GM18517 (cell line): ENCODE results near the gene C1orf116.

ENCODE experiments used
- ATAC-seq: cut with Tn5 transposase; IDR thresholded peaks from one replicate; pipeline ENCODE4 v1.9.1; 2021; ENCODE audit warnings: mild to moderate bottlenecking, moderate library complexity; ENCODE audit not compliant: unreplicated experiment

The C1orf116 gene

DNA sequence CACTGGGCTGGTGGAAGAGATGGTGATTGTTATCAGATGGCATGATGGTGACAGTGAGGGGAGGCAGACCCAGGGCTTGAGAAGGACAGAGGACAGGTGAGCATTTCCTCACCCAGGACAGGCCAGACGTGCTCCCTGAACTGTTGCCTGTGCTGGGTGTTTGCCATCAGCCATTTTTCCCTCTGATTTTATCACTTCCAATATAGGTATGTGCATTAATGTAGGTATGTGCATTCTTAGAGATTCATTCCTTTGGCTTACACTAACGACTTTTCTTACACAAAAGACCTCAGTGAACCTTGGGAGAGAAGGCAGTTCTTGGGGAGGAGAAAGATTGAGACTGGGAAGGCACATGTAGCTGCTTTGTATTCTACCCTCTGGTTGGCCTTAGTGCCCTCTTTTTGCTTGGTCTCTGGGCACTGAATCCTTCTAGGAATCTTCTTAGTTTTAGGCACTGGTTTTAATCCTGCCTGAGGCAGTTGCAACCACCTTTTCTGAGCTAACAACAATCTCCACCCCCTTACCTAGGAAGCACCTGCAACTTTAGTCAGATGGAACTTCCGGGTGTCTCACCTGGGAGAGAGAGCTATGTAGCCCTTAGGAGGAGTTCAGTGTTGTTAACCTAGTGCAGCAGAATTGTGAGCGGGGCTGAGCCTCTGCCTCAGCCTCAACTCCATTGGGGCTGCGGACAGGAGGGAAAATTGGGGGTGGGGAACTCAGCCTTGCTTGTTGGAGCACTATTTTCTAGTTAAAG is 30.9 kb downstream of the C1orf116 start:
- no peak for ATAC-seq

DNA sequence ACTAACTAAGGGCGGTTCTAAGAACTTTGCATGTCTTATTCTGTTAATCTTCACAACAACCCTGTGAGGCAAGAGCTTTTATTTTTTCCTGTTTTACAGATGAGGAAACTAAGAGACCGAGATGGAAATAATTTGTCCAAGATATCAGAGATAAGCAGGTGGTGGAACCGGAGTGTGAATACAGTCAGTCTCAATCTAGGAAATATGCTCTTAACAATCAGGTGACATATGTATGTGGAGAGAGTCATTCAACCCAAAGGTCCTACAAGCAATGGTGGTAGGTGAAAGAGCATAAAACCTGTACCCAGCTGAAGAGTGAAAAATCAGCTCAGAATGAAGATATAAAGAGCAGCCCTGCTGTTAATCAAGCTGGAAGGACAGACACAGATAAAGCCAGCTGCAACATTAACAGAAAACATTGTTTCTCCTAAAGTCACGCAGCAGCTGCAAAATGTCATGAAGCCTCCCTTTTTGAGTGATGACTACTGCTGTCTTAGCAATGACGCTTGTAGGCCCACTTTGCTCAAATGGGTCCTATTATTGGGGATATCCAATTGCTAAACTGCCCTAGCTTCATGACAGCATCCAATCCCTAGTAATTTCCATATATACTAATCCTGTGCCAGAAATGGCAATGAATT is 31.8 kb downstream of the C1orf116 start:
- no peak for ATAC-seq

DNA sequence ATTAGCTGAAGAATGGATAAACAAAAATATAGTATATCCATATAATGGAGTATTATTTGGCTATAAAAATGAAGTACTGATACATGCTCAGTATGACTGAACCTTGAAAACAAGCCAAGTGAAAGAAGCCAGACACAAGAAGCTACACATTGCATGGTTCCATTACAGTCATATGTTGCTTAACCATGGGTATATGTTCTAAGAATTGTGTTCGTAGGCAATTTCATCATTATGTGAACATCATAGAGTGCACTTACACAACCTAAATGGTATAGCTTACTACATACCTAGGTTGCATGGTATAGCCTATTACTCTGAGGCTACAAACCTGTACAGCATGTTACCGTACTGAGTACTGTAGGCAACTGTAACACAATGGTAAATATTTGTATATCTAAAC is 33.7 kb downstream of the C1orf116 start:
- ATAC-seq, result no peak

DNA sequence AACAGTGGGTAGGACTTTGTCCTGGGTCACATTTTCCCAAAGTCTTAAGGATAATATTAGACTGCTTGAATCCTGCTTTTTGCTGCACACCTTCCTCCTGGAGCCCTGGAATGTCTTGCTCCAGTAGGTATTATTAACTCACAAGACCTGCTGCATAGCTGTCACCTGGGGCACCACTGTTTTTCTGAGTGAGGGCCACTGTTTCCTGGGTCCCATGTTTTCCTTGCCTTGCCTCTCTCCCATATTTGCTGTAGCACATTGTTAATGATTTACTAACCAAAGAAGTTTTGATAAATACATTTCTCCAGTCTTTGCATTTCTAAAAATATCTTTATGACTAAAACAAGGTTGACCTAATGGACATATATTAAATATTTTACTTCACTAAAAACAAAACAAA is 39.8 kb downstream of the C1orf116 start:
- ATAC-seq, result no peak

DNA sequence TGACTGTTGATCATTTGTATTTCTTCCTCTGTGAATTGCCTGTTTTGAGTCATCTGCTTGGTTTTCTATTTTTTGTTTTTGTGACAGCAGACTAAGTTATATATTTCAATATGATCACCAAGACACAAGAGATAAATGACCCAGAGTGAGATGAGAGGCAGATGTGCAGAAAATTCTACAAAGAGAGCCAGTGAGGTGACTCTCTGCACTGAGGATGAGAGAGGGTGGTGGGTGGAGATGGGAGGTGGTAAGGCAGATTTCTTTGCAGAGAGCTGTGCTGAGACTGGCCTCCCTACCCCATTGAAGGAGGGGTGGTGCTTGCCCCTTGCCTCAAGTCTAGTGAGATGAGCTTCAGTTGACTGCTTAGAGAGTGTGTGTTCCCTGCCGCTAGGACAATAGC is 44.7 kb downstream of the C1orf116 start:
- ATAC-seq, result no peak

DNA sequence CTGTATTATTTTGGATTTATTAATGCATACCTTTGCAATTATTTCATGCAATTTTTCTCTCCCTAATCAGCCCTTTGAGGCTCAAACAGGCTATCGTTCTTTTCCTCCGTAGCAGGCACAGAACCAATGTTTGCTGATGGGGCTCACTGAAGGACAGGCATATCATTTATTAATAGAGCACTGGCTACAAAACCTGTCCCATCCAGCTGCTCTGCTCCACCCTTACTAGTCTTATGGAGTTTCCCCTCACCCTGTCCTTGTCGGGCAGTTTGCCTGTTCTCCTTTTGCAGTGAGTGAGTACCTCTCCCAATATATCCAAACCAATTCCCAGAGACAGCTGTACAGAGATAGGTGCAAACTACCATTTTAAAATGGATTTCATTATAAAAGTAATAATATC is 45.7 kb downstream of the C1orf116 start:
- ATAC-seq, result no peak

DNA sequence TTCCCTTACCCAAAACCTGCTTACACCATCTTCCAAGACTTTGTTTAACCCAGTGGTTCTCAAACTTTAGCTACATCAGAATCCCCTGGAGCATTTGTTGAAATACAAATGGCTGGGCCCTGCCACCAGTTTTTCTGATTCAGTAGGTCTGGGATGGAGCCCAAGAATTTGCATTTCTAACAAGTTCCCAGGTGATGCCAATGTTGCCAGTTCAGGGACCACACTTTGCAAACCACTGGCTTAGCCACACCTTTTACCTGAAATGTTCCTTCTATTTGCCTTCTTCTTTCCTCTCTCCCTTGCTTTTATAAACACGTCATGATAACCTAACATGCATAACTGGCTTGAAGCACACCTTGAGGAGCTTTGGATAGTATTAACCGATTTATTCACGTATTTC is 46.2 kb downstream of the C1orf116 start:
- no peak for ATAC-seq

DNA sequence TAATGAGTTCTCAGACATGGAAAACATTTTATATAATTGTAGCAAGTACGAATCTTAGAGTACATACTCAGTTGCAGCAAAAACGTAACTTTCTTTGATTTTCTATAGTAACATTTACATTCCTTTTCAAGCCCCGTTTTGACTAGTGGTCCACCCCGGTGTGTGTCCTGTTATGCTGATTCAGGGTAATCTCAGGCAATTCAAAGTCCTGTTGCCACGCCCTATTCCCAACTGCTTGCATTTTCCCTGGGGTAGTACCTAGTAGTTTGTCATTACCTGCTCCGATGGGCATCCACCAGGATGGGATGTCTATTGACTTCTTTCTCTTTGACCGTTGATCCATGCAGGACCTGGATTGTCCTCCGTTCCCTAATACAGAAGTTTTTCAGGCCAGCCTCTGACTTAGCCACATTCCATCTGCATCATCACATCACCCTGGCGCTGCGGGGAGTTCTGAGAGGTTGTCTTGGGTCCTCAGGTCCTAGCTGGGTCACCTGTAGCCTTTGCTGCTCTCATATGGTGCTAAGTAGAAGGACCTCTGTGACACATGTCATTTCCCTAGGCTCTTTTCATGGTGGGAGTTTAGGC is 47.3 kb downstream of the C1orf116 start:
- no peak for ATAC-seq

DNA sequence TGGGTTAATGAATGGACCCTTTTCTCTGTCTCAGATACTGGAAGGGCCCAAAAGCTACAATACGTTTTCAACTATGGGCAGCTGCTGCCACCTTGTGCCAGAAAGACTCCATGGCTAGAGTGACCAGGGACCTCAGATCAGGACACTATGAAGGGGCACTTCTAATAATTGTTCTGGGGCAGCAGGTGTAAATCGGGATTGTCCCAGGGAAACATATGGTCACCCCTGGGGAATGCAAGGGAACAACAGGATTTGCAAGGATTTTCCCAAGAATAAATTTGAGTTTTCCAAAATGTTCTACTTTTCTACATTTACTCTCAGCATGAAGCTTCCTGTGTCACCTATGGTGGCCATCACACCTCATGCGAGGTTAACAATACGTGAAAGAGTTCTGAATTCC is 50.3 kb downstream of the C1orf116 start:
- no peak for ATAC-seq

DNA sequence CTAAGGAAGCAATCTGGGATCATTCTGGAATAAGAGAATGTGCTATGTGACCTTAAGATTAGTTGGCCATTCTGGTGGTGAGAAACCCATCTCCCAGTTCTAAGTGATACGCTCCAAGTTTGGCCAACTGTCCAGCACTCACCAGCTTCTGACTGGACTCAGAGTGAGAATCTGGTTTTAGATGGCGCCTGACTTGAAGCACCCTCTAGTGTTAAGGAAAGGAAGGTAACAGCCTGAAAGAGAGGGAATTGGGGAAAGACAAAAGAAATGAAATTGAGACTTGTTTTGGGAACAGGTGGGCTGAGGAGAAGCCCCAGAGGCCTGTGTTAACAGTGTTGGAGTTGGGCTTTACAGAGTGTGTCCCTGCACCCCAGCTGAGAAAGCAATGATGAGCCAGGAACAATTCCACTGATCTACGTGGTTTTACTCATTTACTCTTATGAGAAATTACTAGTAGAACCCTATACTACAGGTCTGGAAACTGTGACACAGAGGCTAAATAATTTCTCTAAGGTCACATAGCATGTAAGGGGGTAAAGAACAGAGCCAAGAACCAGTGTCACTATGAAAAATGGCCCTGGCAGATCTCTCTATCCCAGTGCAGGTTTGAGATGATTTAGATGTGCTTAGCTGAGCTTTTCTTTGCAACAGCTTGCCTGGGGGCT is 53.0 kb downstream of the C1orf116 start:
- no peak for ATAC-seq

DNA sequence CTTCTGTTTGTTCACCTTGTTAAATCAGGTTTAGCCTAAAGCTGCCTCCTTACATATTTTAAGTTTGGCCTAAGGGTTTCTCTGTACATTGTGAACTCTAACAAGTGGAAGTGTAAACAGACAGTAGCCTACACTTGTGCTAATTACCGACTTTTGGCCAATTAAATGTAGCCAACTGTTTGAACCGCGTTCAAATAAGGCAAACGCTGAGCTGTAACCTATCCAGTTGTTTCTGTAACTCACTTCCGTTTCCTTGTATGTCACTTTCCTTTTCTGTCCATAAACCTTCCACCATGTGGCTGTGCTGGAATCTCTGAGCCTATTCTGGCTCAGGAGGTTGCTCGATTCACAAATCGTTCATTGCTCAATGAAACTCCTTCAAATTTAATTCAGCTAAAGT is 54.3 kb downstream of the C1orf116 start:
- no peak for ATAC-seq

DNA sequence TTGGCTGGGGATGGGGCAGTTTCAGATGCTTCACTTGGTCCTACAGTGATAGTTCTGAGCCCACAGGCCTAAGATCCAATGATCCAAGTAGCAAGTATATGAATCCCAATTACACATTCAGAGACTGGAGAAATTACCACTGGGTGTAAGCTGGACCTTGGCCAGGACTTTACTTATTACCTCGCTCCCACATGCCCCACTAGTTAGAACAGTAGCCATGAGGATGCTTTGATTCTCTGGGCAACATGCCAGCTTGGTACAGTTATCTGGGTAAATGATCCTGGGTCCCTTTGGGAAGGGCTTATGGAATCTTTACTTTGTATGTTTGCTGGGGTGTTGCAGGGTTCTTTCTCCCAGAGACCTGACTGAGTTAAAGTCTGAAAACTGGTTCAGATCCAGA is 57.2 kb downstream of the C1orf116 start:
- ATAC-seq, result no peak

DNA sequence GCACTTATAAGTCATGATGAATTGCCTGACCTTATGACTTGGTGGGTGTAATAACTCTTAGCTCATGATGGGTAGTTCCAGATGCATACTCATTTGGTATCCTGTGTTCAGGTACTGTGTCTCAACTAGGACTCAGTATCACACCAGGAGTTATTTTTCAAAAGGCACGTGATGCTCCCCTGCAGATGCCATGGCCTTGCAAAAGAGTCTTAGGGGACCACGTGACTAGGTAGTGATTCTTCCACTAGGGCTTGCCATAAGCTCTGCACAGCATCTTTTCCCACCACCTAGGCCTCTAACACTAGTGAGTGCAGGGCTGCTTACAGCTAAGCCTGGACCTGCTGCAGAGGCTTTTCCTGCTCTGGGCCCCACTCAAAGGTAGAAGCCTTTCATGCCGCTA is 58.4 kb downstream of the C1orf116 start:
- no peak for ATAC-seq

DNA sequence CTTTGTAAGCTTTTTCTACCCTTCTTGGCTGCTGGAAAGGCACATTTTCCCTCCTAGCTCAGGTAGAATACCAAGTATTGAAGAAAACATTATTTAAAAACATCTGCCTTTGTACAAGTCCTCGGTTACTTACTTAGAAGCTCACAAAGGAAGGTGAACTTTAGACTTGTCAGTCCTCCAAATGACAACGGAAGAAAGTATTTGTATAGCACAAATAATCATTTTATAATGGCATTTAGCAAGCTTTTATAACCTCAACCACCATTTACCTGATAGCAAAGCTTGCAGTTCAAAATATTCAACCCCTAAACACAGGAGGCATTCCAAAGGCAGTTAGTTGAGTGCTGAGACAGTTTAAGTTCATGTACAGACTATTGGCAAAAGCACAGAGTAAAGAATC is 59.8 kb downstream of the C1orf116 start:
- no peak for ATAC-seq

DNA sequence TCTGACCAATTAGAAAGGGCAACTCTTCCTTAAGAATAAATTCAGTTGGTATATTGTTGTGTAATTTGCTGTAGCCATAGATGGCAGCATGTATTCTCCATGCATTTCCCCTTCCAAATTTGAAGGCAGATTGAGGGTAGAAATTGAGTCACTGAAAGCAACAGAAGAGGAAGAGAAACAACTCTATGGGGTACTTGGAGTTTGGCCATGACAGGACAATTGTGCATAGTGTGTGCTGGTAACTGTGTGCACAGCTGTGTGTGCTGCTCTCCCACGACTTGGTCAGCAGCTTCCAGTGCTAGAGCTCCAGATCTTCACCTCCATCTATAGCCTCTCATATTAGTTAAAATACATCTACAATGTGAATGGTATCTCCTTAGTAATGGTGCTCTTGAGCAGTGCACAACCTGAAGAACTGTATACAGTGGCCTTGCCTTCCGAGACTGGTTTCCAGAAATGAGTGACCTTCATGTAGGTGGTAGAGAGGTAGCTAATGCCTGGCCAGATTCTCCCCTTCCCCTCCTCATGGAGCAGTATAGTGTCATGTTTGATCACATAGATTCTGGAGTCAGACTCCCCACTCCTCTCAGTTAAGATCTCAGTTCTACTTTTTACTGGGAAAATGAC is 61.4 kb downstream of the C1orf116 start:
- peak; percentile 54 for ATAC-seq

DNA sequence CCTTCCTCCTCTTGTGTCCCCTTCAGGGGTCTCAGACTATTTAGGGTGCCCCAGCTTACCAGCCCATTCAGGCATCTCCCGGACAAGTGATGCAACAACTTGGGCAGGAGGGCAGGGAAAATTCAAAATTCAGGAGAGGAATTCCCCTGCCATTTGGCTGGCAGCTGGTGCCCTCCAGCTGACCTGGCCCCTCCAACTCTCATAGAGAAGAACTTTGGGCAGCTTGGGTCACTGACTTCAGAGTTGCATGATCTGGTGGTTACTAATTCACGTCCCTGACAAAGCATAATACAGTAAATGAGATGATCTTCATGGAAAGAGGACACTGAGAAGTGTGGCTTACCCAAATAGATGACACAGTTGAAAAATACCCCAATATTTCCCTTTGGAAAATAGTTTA is 62.1 kb downstream of the C1orf116 start, which contains the start of gene FCAMR:
TSS of gene FCAMR (minus strand) at position 15 of the 400 bp plus-strand sequence. CDS start 335 bp downstream, outside the sequence.
- ATAC-seq, result no peak

DNA sequence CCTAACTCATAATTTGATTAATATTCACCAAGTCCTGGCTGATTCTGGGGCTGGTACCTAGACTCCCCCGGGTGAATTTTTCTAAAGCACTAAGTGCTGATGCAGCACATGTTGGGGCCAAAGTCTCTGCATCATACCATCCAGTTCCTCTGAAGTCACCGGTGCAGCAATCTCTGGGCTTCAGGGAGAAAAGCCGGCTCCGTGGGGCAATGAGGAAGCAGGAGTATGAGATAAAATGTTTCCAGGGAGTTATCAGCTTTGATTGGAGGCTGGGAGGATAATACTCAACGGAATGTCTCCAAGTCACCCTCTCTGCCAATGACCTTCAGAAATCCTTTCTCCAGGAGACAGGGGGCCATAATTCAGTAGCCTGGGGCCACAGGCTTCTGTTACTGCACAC is 63.5 kb downstream of the C1orf116 start:
- no peak for ATAC-seq
